ENCODE measurements around the gene GLRA1.
A peak's percentile ranks its signal among the peaks of the same experiment; 100 is the strongest.

GLRA1 gene

GRCh38 chr5:151815051-151815450 is 109.6 kb downstream of the GLRA1 start:
- H3K4me3 ChIP-seq (ENCODE audit: low read depth, low read length) = no peak overlapping the region
- DNase-seq (ENCODE audit: low read depth) = no peak
- no peak for TF ChIP-seq CTCF (conservative IDR thresholded peaks at IDR 0.05; ENCODE audit: low read depth, low read length)

GRCh38 chr5:151812757-151813309 is 111.8 kb downstream of the GLRA1 start:
- peak; percentile 45 for DNase-seq (ENCODE audit: low read depth)
- TF ChIP-seq CTCF (conservative IDR thresholded peaks at IDR 0.05; ENCODE audit: low read depth, low read length) = no peak
- H3K4me3 ChIP-seq (ENCODE audit: low read depth, low read length) = no peak overlapping the region

DNA sequence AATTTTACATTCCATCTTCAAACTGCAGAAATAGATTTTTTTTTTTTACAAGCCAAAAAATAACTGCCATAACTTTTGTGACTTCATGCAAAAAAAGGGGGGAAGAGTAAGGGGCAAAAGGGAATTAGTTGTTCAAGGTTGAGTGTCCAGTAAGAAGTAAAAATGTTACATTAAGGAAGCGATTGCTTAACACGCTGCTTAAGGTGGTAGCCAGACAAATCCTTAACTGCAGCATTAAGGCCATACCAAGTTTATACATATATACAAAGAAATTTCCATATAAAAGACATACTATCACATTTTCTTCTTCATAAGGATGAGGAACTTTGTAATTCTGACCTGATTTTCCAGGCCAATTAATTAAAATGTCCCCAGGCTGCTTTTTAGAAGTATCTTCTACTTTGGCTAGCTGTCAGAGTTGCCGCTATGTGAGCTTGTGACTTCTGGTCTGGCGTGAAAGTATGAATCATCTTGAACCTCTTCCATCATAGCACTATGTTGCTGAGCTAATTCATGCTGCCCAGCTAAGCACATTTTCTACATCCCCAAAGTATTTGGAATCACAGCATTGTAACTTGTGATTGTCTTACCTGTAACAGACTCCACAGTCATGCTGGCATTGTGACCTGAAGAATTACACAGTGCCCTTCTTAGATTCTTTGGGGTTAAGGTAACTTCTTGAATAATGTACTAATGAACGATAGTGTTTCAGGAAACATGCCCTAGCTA is 112.9 kb downstream of the GLRA1 start:
- peak; percentile 84 for DNase-seq (ENCODE audit: low read depth)
- no peak overlapping the region for H3K4me3 ChIP-seq (ENCODE audit: low read depth, low read length)
- no peak for TF ChIP-seq CTCF (conservative IDR thresholded peaks at IDR 0.05; ENCODE audit: low read depth, low read length)

DNA sequence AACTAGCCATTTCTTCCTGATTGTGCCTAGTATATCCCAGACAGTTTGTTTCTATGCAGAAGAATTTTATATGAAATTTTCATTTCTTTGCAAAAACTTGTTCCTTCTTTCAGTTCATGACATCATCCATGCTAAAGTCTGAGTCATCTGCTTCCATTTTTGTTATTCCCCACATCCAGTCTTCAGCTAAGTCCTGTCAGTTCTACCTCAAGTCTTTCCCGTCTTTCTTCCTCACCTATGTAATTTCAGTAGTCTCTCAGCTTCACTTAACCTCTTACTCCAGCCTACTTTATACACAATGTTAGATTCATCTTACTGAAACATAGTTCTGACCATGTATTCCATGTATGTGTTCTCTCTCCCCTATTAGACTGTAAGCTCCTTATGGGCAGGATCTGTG is 113.8 kb downstream of the GLRA1 start:
- H3K4me3 ChIP-seq (ENCODE audit: low read depth, low read length) = no peak overlapping the region
- no peak for TF ChIP-seq CTCF (conservative IDR thresholded peaks at IDR 0.05; ENCODE audit: low read depth, low read length)
- no peak for DNase-seq (ENCODE audit: low read depth)

GRCh38 chr5:151810449-151810848 is 114.2 kb downstream of the GLRA1 start:
- H3K4me3 ChIP-seq (ENCODE audit: low read depth, low read length) = no peak overlapping the region
- TF ChIP-seq CTCF (conservative IDR thresholded peaks at IDR 0.05; ENCODE audit: low read depth, low read length) = no peak
- DNase-seq (ENCODE audit: low read depth) = peak; percentile 36

- H3K4me3 ChIP-seq (ENCODE audit: low read depth, low read length) = no peak overlapping the region
- TF ChIP-seq CTCF (conservative IDR thresholded peaks at IDR 0.05; ENCODE audit: low read depth, low read length) = no peak
- no peak for DNase-seq (ENCODE audit: low read depth)
Observed at GRCh38 chr5:151808451-151809169, 116.0 kb downstream of the GLRA1 start.
